GM18498 (cell line): ENCODE results near the gene ATP6V1B1.
"Not testable (repeated sequence)": the region's sequence is repeated elsewhere in the genome, so short reads cannot be mapped to it uniquely, and the experiment has no call there.

Experiments
- ATAC-seq: cut with Tn5 transposase; IDR thresholded peaks from one replicate; pipeline ENCODE4 v1.9.1; 2021; ENCODE audit warnings: mild to moderate bottlenecking, moderate library complexity; ENCODE audit not compliant: unreplicated experiment

Gene ATP6V1B1

GRCh38 chr2:71005271-71006202 lies 69.8 kb downstream of the ATP6V1B1 start:
- ATAC-seq, result no peak

GRCh38 chr2:71006323-71006722 lies 70.6 kb downstream of the ATP6V1B1 start:
- no peak for ATAC-seq

GRCh38 chr2:71006955-71007799 lies 71.5 kb downstream of the ATP6V1B1 start:
- no peak for ATAC-seq

DNA sequence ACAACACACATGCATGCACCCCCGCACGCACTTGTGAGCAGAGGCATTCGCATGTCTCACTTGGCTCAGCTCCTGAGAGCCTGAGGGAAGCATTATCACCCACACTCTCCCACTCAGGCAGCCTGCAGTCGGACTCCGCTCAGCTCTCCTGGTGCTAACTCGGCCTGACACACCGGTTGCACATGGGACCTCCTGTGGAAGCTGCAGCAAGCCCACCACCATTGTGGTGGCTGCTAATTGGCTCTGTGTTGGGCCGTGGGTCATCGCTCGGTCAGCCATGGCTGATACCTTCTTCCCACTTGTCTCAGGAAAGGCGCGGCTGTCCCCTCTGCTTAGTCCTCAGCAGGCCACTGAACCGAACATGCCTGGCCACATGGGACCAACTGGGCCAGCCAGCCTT lies 72.6 kb downstream of the ATP6V1B1 start:
- no peak for ATAC-seq

DNA sequence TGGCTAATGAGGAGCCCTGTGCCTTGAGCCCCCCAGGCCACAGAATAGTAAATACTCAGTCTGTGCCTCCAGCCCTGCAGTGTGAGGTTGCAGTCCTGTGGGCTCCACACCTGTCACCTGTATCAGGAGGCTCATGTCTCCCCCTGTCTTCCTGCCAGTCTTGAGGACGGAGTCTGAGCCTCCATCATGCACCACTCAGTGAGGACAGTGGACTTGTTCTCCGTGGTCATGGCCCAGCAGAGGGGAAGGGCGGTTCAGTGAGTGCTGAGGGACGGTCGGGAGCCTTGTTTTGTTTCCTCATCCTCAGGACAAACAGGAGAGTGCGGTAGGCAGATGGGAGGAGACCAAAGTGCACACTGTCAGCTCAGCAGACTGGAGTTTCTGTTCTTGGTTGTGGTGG lies 76.1 kb downstream of the ATP6V1B1 start:
- ATAC-seq, result not testable (repeated sequence)
